Measurements from ENCODE around the gene CHRNA10.

- TF ChIP-seq CTCF (IDR thresholded peaks at IDR 0.05) = no peak
- TF ChIP-seq POLR2A (IDR thresholded peaks at IDR 0.05) = no peak
- no peak for TF ChIP-seq EP300 (IDR thresholded peaks at IDR 0.05)
Measured at GRCh38 chr11:3700410-3700809, 29.2 kb upstream of the CHRNA10 start.
